UCSD-AML1 (cell line): Measurements from ENCODE around the gene UBE2A.

Experiments used
- DNase-seq: peaks from one replicate; lab custom pipeline; 2025; ENCODE audit not compliant: unreplicated experiment; lab: John Stamatoyannopoulos, UW

The UBE2A gene

GRCh38 chrX:119574394-119575266 is at the start of gene UBE2A:
TSS of gene UBE2A (plus strand) at chrX:119574563. CDS start at chrX:119574712, 149 bp downstream.
- peak; percentile 88 for DNase-seq

GRCh38 chrX:119529345-119530276 is 44.8 kb upstream of the UBE2A start:
- DNase-seq: no peak

- DNase-seq: no peak
Observed at GRCh38 chrX:119537487-119537886, 36.9 kb upstream of the UBE2A start.

GRCh38 chrX:119539872-119540271 is 34.5 kb upstream of the UBE2A start:
- peak; percentile 9 for DNase-seq

GRCh38 chrX:119541188-119541587 is 33.2 kb upstream of the UBE2A start:
- DNase-seq: no peak

- DNase-seq: no peak
Observed at GRCh38 chrX:119549327-119550016, 24.9 kb upstream of the UBE2A start.

- DNase-seq: no peak
Observed at GRCh38 chrX:119552508-119552907, 21.9 kb upstream of the UBE2A start.

GRCh38 chrX:119565107-119565663 is 9.2 kb upstream of the UBE2A start, which contains the start of gene STEEP1:
TSS of gene STEEP1 (minus strand) at chrX:119565409. CDS start at chrX:119565355, 54 bp downstream.
- DNase-seq: peak; percentile 81

GRCh38 chrX:119570351-119570835 is 4.0 kb upstream of the UBE2A start:
- no peak for DNase-seq

GRCh38 chrX:119573222-119573621 is 1.1 kb upstream of the UBE2A start:
- DNase-seq: no peak

- peak; percentile 42 for DNase-seq
Observed at GRCh38 chrX:119573840-119574393, 446 bp upstream of the UBE2A start.

GRCh38 chrX:119579414-119579813 is 5.1 kb downstream of the UBE2A start:
- no peak for DNase-seq

GRCh38 chrX:119583431-119584059 is 9.2 kb downstream of the UBE2A start:
- DNase-seq: no peak

GRCh38 chrX:119589810-119590209 is 15.4 kb downstream of the UBE2A start:
- no peak for DNase-seq

- DNase-seq: no peak
Observed at GRCh38 chrX:119602701-119603255, 28.4 kb downstream of the UBE2A start.

- DNase-seq: no peak
Observed at GRCh38 chrX:119604766-119605463, 30.6 kb downstream of the UBE2A start.

GRCh38 chrX:119605464-119606279 is 31.3 kb downstream of the UBE2A start:
- peak; percentile 34 for DNase-seq
